Ovary (tissue), 3 donors: ENCODE results near the gene SLITRK6.

Experiments
- EP300 ChIP-seq: sonication (generic); formaldehyde crosslinking; IDR thresholded peaks from one replicate; pipeline ENCODE4 v1.6.1; 2017; ENCODE audit warnings: antibody characterized with exemption
- POLR2A ChIP-seq: fragments of 450-650 bp; IDR thresholded peaks from one replicate; pipeline ENCODE4 v1.6.1; 2017; ENCODE audit warnings: antibody characterized with exemption, mild to moderate bottlenecking, moderate library complexity
- TF ChIP-seq, protein P1 (sequence below), 3 donors: fragments of 450-650 bp in 2 of 3; fragments of 200-600 bp in 1 of 3; IDR thresholded peaks; one replicate each; pipeline versions ENCODE4 v1.5.1 to v1.8.0; 2016 to 2022; ENCODE audit warnings: antibody characterized with exemption in 3 of 3, mild to moderate bottlenecking in 1 of 3
- donor health status: DM: no; HTN: no; CAD: no.

DNA sequence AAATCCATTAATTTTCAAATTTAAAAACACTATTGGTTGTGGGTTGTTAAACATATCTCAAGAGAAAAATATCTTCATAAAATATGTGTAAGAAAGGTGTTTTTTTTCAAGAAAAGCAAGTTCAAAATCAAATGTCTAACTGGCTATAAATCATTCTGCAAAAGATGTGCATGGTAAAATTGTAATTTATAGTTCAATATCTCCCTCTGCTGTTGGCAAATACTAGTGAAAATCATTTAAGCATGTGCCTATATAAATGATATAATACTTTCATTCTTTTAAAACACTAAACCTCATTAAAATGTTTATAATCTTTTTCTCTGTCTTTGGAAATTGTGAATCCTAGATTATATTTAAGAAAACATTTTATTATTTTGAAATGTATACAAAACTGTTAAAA lies 17.2 kb upstream of the SLITRK6 start:
- TF ChIP-seq, protein P1, sequence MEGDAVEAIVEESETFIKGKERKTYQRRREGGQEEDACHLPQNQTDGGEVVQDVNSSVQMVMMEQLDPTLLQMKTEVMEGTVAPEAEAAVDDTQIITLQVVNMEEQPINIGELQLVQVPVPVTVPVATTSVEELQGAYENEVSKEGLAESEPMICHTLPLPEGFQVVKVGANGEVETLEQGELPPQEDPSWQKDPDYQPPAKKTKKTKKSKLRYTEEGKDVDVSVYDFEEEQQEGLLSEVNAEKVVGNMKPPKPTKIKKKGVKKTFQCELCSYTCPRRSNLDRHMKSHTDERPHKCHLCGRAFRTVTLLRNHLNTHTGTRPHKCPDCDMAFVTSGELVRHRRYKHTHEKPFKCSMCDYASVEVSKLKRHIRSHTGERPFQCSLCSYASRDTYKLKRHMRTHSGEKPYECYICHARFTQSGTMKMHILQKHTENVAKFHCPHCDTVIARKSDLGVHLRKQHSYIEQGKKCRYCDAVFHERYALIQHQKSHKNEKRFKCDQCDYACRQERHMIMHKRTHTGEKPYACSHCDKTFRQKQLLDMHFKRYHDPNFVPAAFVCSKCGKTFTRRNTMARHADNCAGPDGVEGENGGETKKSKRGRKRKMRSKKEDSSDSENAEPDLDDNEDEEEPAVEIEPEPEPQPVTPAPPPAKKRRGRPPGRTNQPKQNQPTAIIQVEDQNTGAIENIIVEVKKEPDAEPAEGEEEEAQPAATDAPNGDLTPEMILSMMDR (IDR thresholded peaks at IDR 0.05) = no peak
- TF ChIP-seq POLR2A (no peak), EP300 (no peak)
